Measurements from ENCODE around the gene SH3RF2. TPM values are rescaled to one million over a fixed set of nuclear protein-coding genes. Genes with fewer than 3 reads are reported as not detected.

The SH3RF2 gene
- total and polyA plus RNA-seq, 9 donors, result 0.30 to 6.5 (median 0.81) TPM

DNA sequence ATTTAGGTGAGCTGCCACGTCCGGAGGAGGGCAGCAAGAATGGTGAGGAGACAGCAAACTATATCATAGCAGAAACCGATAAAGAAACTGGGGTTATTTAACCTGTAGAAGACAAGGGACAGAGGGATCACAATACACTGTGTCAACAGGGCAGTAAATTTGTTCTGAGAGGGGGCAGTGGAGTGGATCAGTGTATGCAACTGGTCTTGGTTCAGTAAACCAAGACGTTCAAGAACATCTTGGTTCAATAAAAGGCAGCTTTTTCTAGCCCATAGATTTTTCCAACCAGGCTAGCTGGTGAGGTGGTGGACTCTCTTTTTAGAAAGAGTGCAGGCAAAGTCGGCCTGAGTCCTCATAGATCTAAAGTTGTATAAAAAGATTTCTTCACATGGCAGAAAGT is 113.7 kb downstream of the SH3RF2 start:
- Histone ChIP-seq H3K9me3 (no peaks in the 10 kb centered on the region), H3K27me3 (no peaks in the 10 kb centered on the region), H3K27ac (no peak overlapping the region), H3K4me1 (ENCODE audit: insufficient read depth) (no peaks in the 10 kb centered on the region), H3K36me3 (no peaks in the 10 kb centered on the region), H3K4me3 (no peak overlapping the region)
- DNase-seq, result no peak
- 69 to 81% (median 77%) methylated on average over 5 of the region's 5 CpGs for WGBS, 3 donors
- intact Hi-C loops (cut with DNase I), result no loop called here
- no peak for TF ChIP-seq POLR2A (IDR thresholded peaks at IDR 0.05)
- TF ChIP-seq, protein P1, sequence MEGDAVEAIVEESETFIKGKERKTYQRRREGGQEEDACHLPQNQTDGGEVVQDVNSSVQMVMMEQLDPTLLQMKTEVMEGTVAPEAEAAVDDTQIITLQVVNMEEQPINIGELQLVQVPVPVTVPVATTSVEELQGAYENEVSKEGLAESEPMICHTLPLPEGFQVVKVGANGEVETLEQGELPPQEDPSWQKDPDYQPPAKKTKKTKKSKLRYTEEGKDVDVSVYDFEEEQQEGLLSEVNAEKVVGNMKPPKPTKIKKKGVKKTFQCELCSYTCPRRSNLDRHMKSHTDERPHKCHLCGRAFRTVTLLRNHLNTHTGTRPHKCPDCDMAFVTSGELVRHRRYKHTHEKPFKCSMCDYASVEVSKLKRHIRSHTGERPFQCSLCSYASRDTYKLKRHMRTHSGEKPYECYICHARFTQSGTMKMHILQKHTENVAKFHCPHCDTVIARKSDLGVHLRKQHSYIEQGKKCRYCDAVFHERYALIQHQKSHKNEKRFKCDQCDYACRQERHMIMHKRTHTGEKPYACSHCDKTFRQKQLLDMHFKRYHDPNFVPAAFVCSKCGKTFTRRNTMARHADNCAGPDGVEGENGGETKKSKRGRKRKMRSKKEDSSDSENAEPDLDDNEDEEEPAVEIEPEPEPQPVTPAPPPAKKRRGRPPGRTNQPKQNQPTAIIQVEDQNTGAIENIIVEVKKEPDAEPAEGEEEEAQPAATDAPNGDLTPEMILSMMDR (IDR thresholded peaks at IDR 0.05), result no peak
- no peak for TF ChIP-seq EP300 (IDR thresholded peaks at IDR 0.05)

DNA sequence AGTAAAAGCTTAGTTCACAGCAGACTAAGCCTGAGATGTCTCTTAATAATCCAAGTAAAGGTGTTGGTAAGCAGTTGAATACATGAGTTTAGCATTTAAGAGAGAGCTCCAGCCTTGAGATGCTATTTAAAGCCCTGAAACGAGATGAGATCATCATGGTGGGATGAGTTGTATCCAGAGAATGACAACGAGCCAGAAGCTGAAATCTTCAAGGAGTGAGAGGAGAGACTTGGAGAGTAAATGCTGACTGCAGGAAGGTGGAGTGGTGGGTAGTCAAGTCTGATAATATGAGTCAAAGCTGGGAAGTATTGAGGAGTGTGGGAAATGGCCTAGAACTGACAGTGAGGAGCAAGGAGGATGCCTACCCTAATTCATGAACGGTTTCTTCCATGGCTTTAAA is 115.3 kb downstream of the SH3RF2 start:
- H3K4me3 ChIP-seq, result no peak overlapping the region
- intact Hi-C loops (cut with DNase I), result no loop called here
- H3K27me3 ChIP-seq, result no peaks in the 10 kb centered on the region
- no peaks in the 10 kb centered on the region for H3K36me3 ChIP-seq
- DNase-seq, result no peak
- no peaks in the 10 kb centered on the region for H3K9me3 ChIP-seq
- H3K27ac ChIP-seq, result no peak overlapping the region
- TF ChIP-seq EP300 (IDR thresholded peaks at IDR 0.05) (no peak), POLR2A (IDR thresholded peaks at IDR 0.05) (no peak)
- TF ChIP-seq, protein P1 (IDR thresholded peaks at IDR 0.05), result no peak
- no peaks in the 10 kb centered on the region for H3K4me1 ChIP-seq (ENCODE audit: insufficient read depth)
- WGBS, 3 donors, result 38 to 45% (median 44%) methylated on average over 3 of the region's 3 CpGs

DNA sequence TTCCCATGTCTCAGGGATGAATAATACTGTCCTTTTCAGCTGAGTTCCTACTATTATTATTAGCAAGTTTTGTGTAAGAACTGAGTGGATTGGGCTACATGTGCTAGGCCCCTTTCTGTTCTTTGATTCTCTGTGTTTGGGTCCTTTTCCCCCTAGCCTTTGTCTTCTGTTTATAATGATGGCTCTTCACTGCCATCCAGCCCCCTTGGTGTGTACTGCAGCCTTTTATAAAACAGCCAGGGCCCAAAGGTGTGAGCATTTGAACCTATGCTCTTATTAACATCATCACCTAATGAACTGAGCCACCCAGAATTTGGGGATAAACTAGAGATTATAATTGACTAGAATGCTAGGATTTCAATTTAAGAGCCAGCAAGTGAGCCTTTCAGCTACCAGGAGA is 116.4 kb downstream of the SH3RF2 start:
- Histone ChIP-seq H3K36me3 (no peaks in the 10 kb centered on the region), H3K27ac (no peak overlapping the region), H3K4me1 (ENCODE audit: insufficient read depth) (no peaks in the 10 kb centered on the region), H3K4me3 (no peak overlapping the region), H3K27me3 (no peaks in the 10 kb centered on the region), H3K9me3 (no peaks in the 10 kb centered on the region)
- no peak for DNase-seq
- intact Hi-C loops (cut with DNase I), result no loop called here
- TF ChIP-seq EP300 (IDR thresholded peaks at IDR 0.05) (no peak), POLR2A (IDR thresholded peaks at IDR 0.05) (no peak)
- TF ChIP-seq, protein P1 (IDR thresholded peaks at IDR 0.05), result no peak

DNA sequence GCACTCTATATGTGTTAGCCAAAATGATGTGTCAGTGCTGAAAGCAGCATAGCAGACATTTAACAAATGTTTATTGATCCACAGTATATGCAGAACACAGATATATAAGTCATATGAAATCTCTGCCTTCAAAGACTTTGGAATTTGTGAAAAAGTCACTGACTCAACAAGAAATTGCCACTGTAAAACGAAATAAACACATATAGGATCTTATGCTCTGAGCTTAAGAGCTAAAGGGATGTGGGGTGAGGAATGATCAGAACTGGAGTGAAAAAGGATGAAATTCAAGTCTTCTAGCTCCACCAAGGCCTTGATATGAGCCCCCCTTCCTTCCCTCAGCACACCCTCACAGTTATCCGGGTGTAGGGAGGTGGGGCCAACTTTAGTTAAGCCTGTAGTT is 119.1 kb downstream of the SH3RF2 start:
- H3K9me3 ChIP-seq, result no peaks in the 10 kb centered on the region
- no peak overlapping the region for H3K4me3 ChIP-seq
- TF ChIP-seq EP300 (IDR thresholded peaks at IDR 0.05), result no peak
- no peak for TF ChIP-seq POLR2A (IDR thresholded peaks at IDR 0.05)
- TF ChIP-seq, protein P1 (IDR thresholded peaks at IDR 0.05), result no peak
- no peaks in the 10 kb centered on the region for H3K4me1 ChIP-seq (ENCODE audit: insufficient read depth)
- H3K36me3 ChIP-seq, result no peaks in the 10 kb centered on the region
- no peak for DNase-seq
- no peaks in the 10 kb centered on the region for H3K27me3 ChIP-seq
- WGBS, 3 donors, result 46 to 70% (median 50%) methylated on average over 2 of the region's 2 CpGs
- intact Hi-C loops (cut with DNase I), result no loop called here
- H3K27ac ChIP-seq, result no peak overlapping the region

Data from ovary (tissue), 9 donors.